ENCODE data around the gene CCDC188.

The CCDC188 gene

DNA sequence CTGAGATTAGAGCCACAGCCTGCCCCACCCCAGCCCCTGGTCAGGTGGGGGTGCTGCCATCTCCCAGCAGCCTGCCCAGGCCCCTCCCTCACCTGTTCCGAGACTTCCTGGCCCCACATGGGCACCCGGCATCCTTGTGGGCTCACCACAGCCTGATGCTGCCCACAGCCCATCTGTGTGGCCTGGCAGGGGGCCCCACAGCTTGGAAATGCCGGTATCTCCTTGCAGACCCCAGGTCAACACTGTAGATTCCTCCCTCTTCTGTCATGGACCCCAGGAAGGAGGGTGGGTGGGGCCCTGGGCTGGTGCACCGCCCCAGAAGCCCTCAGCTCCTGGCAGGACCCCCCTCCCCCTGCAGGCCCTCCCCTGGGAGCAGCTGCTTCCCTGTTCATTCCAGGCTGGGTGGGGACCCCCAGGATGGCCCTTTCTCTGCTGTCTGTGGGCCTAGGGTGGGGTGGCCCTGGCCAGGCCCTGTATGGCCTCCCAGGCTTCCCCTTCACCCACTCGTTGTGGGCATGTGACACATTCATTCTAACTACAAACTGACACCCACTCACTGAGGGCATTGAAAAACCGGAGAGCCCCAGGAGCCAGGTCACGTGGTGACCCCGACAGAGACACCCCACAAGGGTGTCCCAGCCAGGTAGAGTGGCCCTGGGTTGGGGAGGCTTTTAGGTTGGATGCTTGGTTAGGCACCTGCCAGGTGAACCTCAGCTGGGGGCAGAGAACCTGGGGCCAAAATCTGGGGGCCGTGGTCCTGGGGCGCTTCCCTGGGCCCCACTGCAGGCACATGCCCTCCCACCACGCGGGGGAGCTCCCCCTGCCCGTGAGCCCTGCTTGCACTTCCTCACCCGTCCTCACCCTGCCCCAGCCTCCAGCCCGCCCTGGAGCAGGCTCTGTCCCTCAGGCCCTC lies 44.1 kb upstream of the CCDC188 start:
- TF ChIP-seq, protein P1, sequence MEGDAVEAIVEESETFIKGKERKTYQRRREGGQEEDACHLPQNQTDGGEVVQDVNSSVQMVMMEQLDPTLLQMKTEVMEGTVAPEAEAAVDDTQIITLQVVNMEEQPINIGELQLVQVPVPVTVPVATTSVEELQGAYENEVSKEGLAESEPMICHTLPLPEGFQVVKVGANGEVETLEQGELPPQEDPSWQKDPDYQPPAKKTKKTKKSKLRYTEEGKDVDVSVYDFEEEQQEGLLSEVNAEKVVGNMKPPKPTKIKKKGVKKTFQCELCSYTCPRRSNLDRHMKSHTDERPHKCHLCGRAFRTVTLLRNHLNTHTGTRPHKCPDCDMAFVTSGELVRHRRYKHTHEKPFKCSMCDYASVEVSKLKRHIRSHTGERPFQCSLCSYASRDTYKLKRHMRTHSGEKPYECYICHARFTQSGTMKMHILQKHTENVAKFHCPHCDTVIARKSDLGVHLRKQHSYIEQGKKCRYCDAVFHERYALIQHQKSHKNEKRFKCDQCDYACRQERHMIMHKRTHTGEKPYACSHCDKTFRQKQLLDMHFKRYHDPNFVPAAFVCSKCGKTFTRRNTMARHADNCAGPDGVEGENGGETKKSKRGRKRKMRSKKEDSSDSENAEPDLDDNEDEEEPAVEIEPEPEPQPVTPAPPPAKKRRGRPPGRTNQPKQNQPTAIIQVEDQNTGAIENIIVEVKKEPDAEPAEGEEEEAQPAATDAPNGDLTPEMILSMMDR (IDR thresholded peaks at IDR 0.05; ENCODE audit: low read depth, low read length): no peak

GRCh38 chr22:20193761-20194494 lies 43.1 kb upstream of the CCDC188 start:
- TF ChIP-seq, protein P1 (IDR thresholded peaks at IDR 0.05; ENCODE audit: low read depth, low read length): no peak
- no peak for DNase-seq (ENCODE audit: low read depth in 2 of 2)
- H3K4me3 ChIP-seq (replicated peaks in 1 of 2; ENCODE audit: low read depth in 2 of 2, low read length in 2 of 2): no peak overlapping the region

More for the DNA sequence above, 44.1 kb upstream of the CCDC188 start:
- no peak for DNase-seq (ENCODE audit: low read depth in 2 of 2)
- no peak overlapping the region for H3K4me3 ChIP-seq (replicated peaks in 1 of 2; ENCODE audit: low read depth in 2 of 2, low read length in 2 of 2)

DNA sequence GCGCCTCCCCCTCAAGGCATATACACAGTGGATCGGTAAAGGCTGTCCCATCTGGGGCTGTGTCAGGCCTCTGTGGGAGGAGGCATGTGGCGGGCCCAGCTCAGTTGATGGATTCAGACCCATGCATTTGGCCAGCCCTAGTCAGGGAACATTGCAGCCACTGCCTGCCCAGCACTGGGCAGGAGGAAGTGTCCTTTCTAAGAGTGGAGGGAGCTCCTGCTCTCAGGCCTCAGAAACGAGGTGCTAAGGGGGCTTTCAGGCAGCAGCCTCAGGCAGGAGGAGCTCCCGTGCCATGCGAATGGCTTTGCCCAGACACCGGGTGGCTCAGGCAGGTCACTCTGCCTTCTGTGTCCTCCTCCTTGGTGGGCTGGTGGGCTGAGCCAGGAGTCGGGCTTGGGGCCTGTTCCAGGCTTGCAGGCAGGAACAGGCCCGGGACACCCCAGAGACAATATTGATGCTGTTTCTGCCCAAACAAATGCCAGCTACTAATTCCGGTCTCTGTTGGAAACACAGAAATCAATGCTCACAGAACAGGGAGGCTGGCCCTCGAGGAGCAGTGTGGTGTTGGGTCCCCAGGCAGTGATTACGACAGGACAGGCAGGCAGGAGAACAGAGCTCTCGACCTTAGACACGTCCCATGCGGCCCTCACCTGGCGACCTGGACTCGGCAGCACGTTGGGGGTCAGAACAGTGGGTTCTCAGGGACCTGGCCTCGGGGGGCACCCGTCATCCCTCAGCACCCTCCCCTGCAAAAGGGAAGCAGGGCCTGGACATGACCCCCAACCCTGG lies 42.3 kb upstream of the CCDC188 start:
- no peak for DNase-seq (ENCODE audit: low read depth in 2 of 2)
- TF ChIP-seq, protein P1 (IDR thresholded peaks at IDR 0.05; ENCODE audit: low read depth, low read length): no peak
- H3K4me3 ChIP-seq (replicated peaks in 1 of 2; ENCODE audit: low read depth in 2 of 2, low read length in 2 of 2): no peak overlapping the region

DNA sequence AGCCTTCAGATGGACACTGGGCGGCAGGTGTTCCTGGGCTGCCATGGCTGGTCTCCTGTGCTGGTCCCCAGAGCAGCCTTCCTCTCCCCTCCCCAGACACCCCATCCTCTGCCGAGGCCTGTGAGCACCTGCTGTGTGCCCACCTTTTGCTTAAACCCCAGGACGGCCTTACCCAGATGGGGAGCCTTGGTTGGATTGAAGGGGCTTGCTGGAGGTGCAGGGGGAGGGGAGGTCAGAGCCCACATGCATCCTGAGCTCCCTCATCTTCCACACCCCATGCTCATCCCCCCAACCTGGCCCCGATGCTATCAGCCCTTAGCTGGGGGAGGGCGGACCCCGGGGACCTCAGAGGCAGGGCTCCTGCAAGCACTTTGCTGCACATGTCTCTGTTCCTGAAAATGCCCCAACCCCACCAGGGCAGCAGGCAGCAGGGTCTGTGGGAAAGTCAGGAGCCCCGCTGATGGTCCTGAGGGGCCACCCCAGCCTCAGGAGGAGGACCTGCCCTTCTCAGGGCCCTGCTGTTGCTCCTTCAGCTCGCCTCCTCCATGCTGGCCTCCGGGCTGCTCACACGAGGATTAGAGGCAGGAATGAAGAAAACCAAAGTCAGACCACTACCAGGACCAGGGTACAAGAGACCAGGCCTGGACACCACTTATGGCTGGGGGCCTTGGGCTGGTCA lies 41.6 kb upstream of the CCDC188 start:
- H3K4me3 ChIP-seq (replicated peaks in 1 of 2; ENCODE audit: low read depth in 2 of 2, low read length in 2 of 2): no peak overlapping the region
- TF ChIP-seq, protein P1 (IDR thresholded peaks at IDR 0.05; ENCODE audit: low read depth, low read length): no peak
- DNase-seq (ENCODE audit: low read depth in 2 of 2): no peak

- TF ChIP-seq, protein P1 (IDR thresholded peaks at IDR 0.05; ENCODE audit: low read depth, low read length): no peak
- no peak overlapping the region for H3K4me3 ChIP-seq (replicated peaks in 1 of 2; ENCODE audit: low read depth in 2 of 2, low read length in 2 of 2)
- DNase-seq (ENCODE audit: low read depth in 2 of 2): no peak
These were observed 40.9 kb upstream of the CCDC188 start for GRCh38 chr22:20191803-20192202.

GRCh38 chr22:20191000-20191515 lies 40.2 kb upstream of the CCDC188 start:
- TF ChIP-seq, protein P1 (IDR thresholded peaks at IDR 0.05; ENCODE audit: low read depth, low read length): no peak
- H3K4me3 ChIP-seq (replicated peaks in 1 of 2; ENCODE audit: low read depth in 2 of 2, low read length in 2 of 2): no peak overlapping the region
- no peak for DNase-seq (ENCODE audit: low read depth in 2 of 2)

Measured in cardiac fibroblast (primary cell).